Activated T-helper 2 cell treated with anti-CD3 and anti-CD28 coated beads, Interferon-gamma antibody, Interleukin-2, Interleukin-4, amounts not matched to agents 10 μg/mL and 5 μg/mL and 100 μg/mL, durations not matched to agents 14 hours and 24 hours and 36 hours (primary cell): Measurements from ENCODE around the gene CALHM1. TPM values are rescaled to one million over a fixed set of nuclear protein-coding genes. Genes with fewer than 3 reads are reported as not detected.
"Not testable (repeated sequence)": the region's sequence is repeated elsewhere in the genome, so short reads cannot be mapped to it uniquely, and the experiment has no call there.

Experiments used
- DNase-seq: peaks from one replicate; pipeline ENCODE4 v3.0.0; 2021; ENCODE audit warnings: low spot score
- H3K27ac Mint-ChIP-seq: one replicate; pipeline ENCODE4 v1.8.0; 2021; ENCODE audit warnings: mixed read lengths
- H3K27me3 Mint-ChIP-seq: one replicate; pipeline ENCODE4 v1.8.0; 2021; ENCODE audit warnings: low read depth, mixed read lengths
- H3K36me3 Mint-ChIP-seq: one replicate; pipeline ENCODE4 v1.8.0; 2021; ENCODE audit warnings: low read depth, mixed read lengths
- H3K4me1 Mint-ChIP-seq: one replicate; pipeline ENCODE4 v1.8.0; 2021; ENCODE audit warnings: low read depth, mixed read lengths
- H3K4me3 Mint-ChIP-seq: one replicate; pipeline ENCODE4 v1.8.0; 2021; ENCODE audit warnings: low read depth, mild to moderate bottlenecking, moderate library complexity, mixed read lengths
- H3K9me3 Mint-ChIP-seq: one replicate; pipeline ENCODE4 v1.8.0; 2021; ENCODE audit warnings: mixed read lengths
- intact Hi-C: fragments of 100-400 bp; cut with micrococcal nuclease; formaldehyde crosslinking; loops from one replicate; pipeline ENCODE4 v1.15.1; 2023
- total RNA-seq: library from RNA; stranded (reverse); gene quantifications from 2 replicates; pipeline ENCODE4 v1.2.3, GENCODE V29; 2022

CALHM1 gene
- total RNA-seq = 0.09 TPM in 1 of 2 replicates, not detected in the other

- Mint-ChIP-seq H3K4me3 (no peak within 1 kb of the TSS), H3K27me3 (peaks cover 2% of the 10 kb centered on the region), H3K9me3 (no peaks in the 10 kb centered on the region), H3K27ac (peak within 1 kb of the TSS; percentile 29), H3K4me1 (peaks cover 12% of the 10 kb centered on the region), H3K36me3 (no peaks in the 10 kb centered on the region)
- intact Hi-C loops = no loop called here
- no peak for DNase-seq
These were observed at the start of gene CALHM1 for GRCh38 chr10:103458720-103459119. TSS of gene CALHM1 (minus strand) at chr10:103458900. CDS start at chr10:103458751, 149 bp downstream.

GRCh38 chr10:103507235-103508191 lies 48.8 kb upstream of the CALHM1 start:
- Mint-ChIP-seq H3K27me3 (peaks cover 41% of the 10 kb centered on the region), H3K4me3 (no peak overlapping the region), H3K36me3 (no peaks in the 10 kb centered on the region), H3K9me3 (no peaks in the 10 kb centered on the region), H3K4me1 (peaks cover 18% of the 10 kb centered on the region), H3K27ac (no peak overlapping the region)
- DNase-seq = no peak
- intact Hi-C loops = loop anchor here (10.0 kb wide), 1 partner anchor 157 kb away; no protein-coding TSS in a partner anchor

GRCh38 chr10:103506061-103506460 lies 47.4 kb upstream of the CALHM1 start:
- peaks cover 45% of the 10 kb centered on the region for H3K27me3 Mint-ChIP-seq
- intact Hi-C loops = loop anchor here (10.0 kb wide), 1 partner anchor 159 kb away; no protein-coding TSS in a partner anchor
- H3K4me3 Mint-ChIP-seq = no peak overlapping the region
- no peaks in the 10 kb centered on the region for H3K36me3 Mint-ChIP-seq
- H3K4me1 Mint-ChIP-seq = peaks cover 21% of the 10 kb centered on the region
- no peaks in the 10 kb centered on the region for H3K9me3 Mint-ChIP-seq
- H3K27ac Mint-ChIP-seq = no peak overlapping the region
- no peak for DNase-seq

- Mint-ChIP-seq H3K4me3 (no peak overlapping the region), H3K27ac (peak overlapping the region; percentile 47), H3K4me1 (peaks cover 35% of the 10 kb centered on the region), H3K36me3 (no peaks in the 10 kb centered on the region), H3K27me3 (peaks cover 56% of the 10 kb centered on the region), H3K9me3 (no peaks in the 10 kb centered on the region)
- intact Hi-C loops = loop anchor here (1.0 to 10.0 kb wide), 2 partner anchors 50 to 161 kb away; no protein-coding TSS in a partner anchor
- DNase-seq = peak; percentile 39
These were observed 45.6 kb upstream of the CALHM1 start for GRCh38 chr10:103504181-103504783.

GRCh38 chr10:103503777-103504176 lies 45.1 kb upstream of the CALHM1 start:
- Mint-ChIP-seq H3K4me1 (peaks cover 35% of the 10 kb centered on the region), H3K27me3 (peaks cover 61% of the 10 kb centered on the region)
- intact Hi-C loops = loop anchor here (1.0 to 10.0 kb wide), 2 partner anchors 51 to 161 kb away; no protein-coding TSS in a partner anchor
- DNase-seq, H3K4me3 Mint-ChIP-seq, H3K27ac Mint-ChIP-seq, H3K36me3 Mint-ChIP-seq, H3K9me3 Mint-ChIP-seq: not testable (repeated sequence)

- intact Hi-C loops = loop anchor here (10.0 kb wide), 1 partner anchor 162 kb away; no protein-coding TSS in a partner anchor
- Mint-ChIP-seq H3K4me3 (no peak overlapping the region), H3K9me3 (no peaks in the 10 kb centered on the region), H3K4me1 (peaks cover 35% of the 10 kb centered on the region), H3K36me3 (no peaks in the 10 kb centered on the region), H3K27ac (no peak overlapping the region), H3K27me3 (peaks cover 64% of the 10 kb centered on the region)
- no peak for DNase-seq
These were observed 44.4 kb upstream of the CALHM1 start for GRCh38 chr10:103502849-103503660.

- no peak overlapping the region for H3K4me3 Mint-ChIP-seq
- no peak overlapping the region for H3K27ac Mint-ChIP-seq
- no peak for DNase-seq
- H3K36me3 Mint-ChIP-seq = no peaks in the 10 kb centered on the region
- peaks cover 61% of the 10 kb centered on the region for H3K27me3 Mint-ChIP-seq
- intact Hi-C loops = loop anchor here (10.0 kb wide), 1 partner anchor 164 kb away; no protein-coding TSS in a partner anchor
- peaks cover 32% of the 10 kb centered on the region for H3K4me1 Mint-ChIP-seq
- H3K9me3 Mint-ChIP-seq = no peaks in the 10 kb centered on the region
These were observed 42.5 kb upstream of the CALHM1 start for GRCh38 chr10:103501186-103501585.

- intact Hi-C loops = loop anchor here (10.0 kb wide), 1 partner anchor 164 kb away; no protein-coding TSS in a partner anchor
- peaks cover 32% of the 10 kb centered on the region for H3K4me1 Mint-ChIP-seq
- no peaks in the 10 kb centered on the region for H3K9me3 Mint-ChIP-seq
These were observed 41.8 kb upstream of the CALHM1 start for GRCh38 chr10:103500481-103500880.

GRCh38 chr10:103499881-103500280 lies 41.2 kb upstream of the CALHM1 start:
- H3K9me3 Mint-ChIP-seq = no peaks in the 10 kb centered on the region
- no peak for DNase-seq
- no peak overlapping the region for H3K27ac Mint-ChIP-seq
- intact Hi-C loops = loop anchor here (10.0 kb wide), 1 partner anchor 165 kb away; no protein-coding TSS in a partner anchor
- H3K4me3 Mint-ChIP-seq = no peak overlapping the region
- H3K36me3 Mint-ChIP-seq = no peaks in the 10 kb centered on the region
- H3K4me1 Mint-ChIP-seq = peaks cover 32% of the 10 kb centered on the region
- peaks cover 67% of the 10 kb centered on the region for H3K27me3 Mint-ChIP-seq

More at GRCh38 chr10:103500481-103500880, 41.8 kb upstream of the CALHM1 start:
- Mint-ChIP-seq H3K27ac (no peak overlapping the region), H3K27me3 (peaks cover 61% of the 10 kb centered on the region), H3K4me3 (no peak overlapping the region), H3K36me3 (no peaks in the 10 kb centered on the region)
- DNase-seq = no peak

GRCh38 chr10:103498936-103499638 lies 40.4 kb upstream of the CALHM1 start:
- Mint-ChIP-seq H3K36me3 (no peaks in the 10 kb centered on the region), H3K4me1 (peaks cover 26% of the 10 kb centered on the region), H3K27me3 (peaks cover 69% of the 10 kb centered on the region), H3K4me3 (no peak overlapping the region), H3K9me3 (no peaks in the 10 kb centered on the region), H3K27ac (no peak overlapping the region)
- no peak for DNase-seq
- intact Hi-C loops = no loop called here

GRCh38 chr10:103497161-103497915 lies 38.6 kb upstream of the CALHM1 start:
- Mint-ChIP-seq H3K27ac (no peak overlapping the region), H3K4me1 (peaks cover 24% of the 10 kb centered on the region), H3K27me3 (peaks cover 71% of the 10 kb centered on the region), H3K36me3 (no peaks in the 10 kb centered on the region), H3K9me3 (no peaks in the 10 kb centered on the region), H3K4me3 (no peak overlapping the region)
- intact Hi-C loops = no loop called here
- no peak for DNase-seq
